ENCODE results near the gene SLC7A1. TPM values are rescaled to one million over a fixed set of nuclear protein-coding genes. Genes with fewer than 3 reads are reported as not detected.
A peak's percentile ranks its signal among the peaks of the same experiment; 100 is the strongest.

SLC7A1 gene
- total RNA-seq, 1 donor from 2014 or later, result 42.4 TPM

DNA sequence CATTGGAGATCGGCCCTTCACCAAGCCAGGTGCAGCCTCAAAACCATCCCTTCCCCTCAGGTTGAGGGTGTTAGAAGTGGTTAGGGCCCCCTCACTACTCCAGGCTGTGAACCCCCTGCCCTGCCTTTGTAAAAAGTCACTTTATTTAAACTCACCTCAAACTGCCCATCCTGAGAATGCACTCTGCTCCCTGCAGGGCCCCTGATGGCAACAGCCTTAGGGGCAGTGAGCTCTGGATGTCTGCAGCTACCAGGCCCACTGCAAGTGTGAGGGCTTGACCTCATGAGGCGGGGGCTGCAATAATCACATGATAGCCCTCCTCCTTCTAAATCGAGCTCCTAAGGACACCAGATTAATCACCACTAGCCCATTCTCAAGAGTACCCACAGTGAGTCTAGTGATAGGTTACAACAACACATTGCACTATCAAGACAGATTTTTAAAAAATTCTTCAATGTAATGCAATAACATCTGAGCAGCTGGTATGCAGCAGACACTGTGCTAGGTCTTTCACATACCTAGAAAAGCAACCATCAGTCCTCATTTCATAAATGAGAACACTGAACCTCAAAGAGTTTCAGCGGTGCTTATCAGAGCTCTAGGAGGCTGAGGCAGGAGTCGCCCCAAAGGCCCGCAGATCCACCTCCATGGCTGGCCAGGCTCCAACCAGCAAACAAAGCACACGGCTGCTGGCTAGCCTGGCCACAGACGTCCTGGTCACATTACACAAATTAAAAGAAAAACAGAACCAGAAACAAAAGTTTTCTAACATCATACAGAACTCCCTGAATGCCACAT lies 26.0 kb downstream of the SLC7A1 start:
- DNase-seq (ENCODE audit: low read depth) (no peak), FAIRE-seq (no peak)
- no peak overlapping the region for H3K4me3 ChIP-seq (ENCODE audit: low read depth, low read length)
- no peaks in the 10 kb centered on the region for H3K27me3 ChIP-seq (ENCODE audit: control insufficient read depth, insufficient read depth, low read length)
- TF ChIP-seq, protein P1, sequence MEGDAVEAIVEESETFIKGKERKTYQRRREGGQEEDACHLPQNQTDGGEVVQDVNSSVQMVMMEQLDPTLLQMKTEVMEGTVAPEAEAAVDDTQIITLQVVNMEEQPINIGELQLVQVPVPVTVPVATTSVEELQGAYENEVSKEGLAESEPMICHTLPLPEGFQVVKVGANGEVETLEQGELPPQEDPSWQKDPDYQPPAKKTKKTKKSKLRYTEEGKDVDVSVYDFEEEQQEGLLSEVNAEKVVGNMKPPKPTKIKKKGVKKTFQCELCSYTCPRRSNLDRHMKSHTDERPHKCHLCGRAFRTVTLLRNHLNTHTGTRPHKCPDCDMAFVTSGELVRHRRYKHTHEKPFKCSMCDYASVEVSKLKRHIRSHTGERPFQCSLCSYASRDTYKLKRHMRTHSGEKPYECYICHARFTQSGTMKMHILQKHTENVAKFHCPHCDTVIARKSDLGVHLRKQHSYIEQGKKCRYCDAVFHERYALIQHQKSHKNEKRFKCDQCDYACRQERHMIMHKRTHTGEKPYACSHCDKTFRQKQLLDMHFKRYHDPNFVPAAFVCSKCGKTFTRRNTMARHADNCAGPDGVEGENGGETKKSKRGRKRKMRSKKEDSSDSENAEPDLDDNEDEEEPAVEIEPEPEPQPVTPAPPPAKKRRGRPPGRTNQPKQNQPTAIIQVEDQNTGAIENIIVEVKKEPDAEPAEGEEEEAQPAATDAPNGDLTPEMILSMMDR (IDR thresholded peaks at IDR 0.05; ENCODE audit: insufficient read depth, low read length, severe bottlenecking), result no peak
- peaks cover 2% of the 10 kb centered on the region for H3K36me3 ChIP-seq (ENCODE audit: control insufficient read depth, insufficient read depth, low read length)

DNA sequence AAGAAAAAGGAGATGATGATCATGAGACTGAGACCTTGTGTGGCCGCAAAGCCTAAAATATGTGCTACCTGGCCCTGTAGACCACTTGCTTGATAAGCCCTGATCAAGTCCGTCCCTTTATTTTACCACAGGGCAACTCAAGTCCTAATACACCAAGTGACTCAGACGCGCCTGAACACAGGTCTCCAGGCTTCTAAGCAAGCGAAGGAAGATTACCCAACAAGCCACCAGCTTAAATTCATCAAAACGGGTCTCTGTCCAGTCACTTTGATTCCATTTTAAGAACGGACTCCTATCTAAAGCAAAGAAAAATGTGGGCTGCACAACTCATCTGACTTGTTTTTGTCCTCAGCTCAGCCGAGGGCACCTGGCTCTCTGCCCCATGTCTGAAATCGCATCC lies 26.8 kb downstream of the SLC7A1 start:
- FAIRE-seq, result no peak
- TF ChIP-seq, protein P1 (IDR thresholded peaks at IDR 0.05; ENCODE audit: insufficient read depth, low read length, severe bottlenecking), result no peak
- peaks cover 2% of the 10 kb centered on the region for H3K36me3 ChIP-seq (ENCODE audit: control insufficient read depth, insufficient read depth, low read length)

DNA sequence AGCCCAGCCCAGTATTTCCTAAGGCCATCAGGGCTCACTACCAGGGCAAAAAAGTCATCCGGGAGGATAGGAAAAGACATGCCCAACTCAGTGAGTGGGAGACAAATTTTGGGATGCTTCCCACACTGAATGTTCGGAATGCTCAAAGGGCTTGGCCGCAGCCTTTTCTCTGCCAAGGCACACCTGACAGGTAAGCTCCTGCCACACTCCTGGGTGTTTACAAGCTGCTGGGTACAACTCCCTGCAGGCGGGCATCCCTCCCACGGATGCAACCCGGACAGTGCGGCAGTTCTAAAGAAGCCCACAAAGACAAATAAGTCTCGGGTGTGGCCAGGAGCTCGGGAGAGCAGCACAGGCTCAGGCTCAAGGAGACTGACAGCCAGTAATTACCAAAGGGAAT lies 28.1 kb downstream of the SLC7A1 start:
- no peak overlapping the region for H3K4me3 ChIP-seq (ENCODE audit: low read depth, low read length)
- DNase-seq (ENCODE audit: low read depth), result peak; percentile 79
- TF ChIP-seq, protein P1 (IDR thresholded peaks at IDR 0.05; ENCODE audit: insufficient read depth, low read length, severe bottlenecking), result no peak
- H3K27me3 ChIP-seq (ENCODE audit: control insufficient read depth, insufficient read depth, low read length), result no peaks in the 10 kb centered on the region
- peak; percentile 62 for FAIRE-seq
- peaks cover 2% of the 10 kb centered on the region for H3K36me3 ChIP-seq (ENCODE audit: control insufficient read depth, insufficient read depth, low read length)

More for the DNA sequence above, 26.8 kb downstream of the SLC7A1 start:
- peak; percentile 50 for DNase-seq (ENCODE audit: low read depth)
- Histone ChIP-seq H3K4me3 (ENCODE audit: low read depth, low read length) (no peak overlapping the region), H3K27me3 (ENCODE audit: control insufficient read depth, insufficient read depth, low read length) (no peaks in the 10 kb centered on the region)

DNA sequence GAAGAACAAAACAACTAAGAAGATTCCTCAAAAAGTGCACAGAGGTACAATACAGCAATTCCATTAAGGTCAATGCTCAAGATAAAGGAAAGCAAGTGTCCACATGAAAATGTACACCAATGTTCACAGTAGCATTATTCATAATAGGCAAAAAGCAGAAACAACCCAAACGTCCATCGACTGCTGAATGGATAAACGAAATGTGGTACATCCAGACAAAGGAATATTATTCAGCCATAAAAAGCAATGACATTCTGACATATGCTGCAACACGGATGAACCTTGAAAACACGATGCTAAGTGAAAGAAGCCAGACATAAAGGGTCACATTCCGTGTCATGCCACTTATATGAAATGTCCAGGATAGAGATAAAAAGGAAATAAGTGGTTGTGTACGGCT lies 29.3 kb downstream of the SLC7A1 start:
- TF ChIP-seq, protein P1 (IDR thresholded peaks at IDR 0.05; ENCODE audit: insufficient read depth, low read length, severe bottlenecking), result no peak
- Histone ChIP-seq H3K36me3 (ENCODE audit: control insufficient read depth, insufficient read depth, low read length) (no peaks in the 10 kb centered on the region), H3K27me3 (ENCODE audit: control insufficient read depth, insufficient read depth, low read length) (no peaks in the 10 kb centered on the region), H3K4me3 (ENCODE audit: low read depth, low read length) (no peak overlapping the region)
- no peak for FAIRE-seq
- DNase-seq (ENCODE audit: low read depth), result no peak

DNA sequence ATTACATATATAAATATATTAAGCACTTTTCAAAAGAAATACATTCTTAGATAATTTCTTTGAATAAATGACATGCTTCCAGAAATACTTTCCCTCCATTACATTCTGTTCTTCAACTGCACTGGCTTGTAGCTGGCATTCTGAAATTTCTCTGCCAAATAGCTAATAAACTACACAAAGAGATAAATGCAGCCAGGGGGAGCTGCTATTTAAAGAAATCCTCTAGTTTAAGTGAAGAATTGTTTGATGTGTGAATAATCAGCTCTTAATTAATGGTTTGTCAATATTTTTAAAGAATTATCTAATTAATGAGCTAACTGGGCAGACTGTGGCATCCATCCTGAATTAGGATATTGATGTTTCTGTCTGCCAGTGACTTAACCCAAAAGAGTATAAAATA lies 30.7 kb downstream of the SLC7A1 start:
- DNase-seq (ENCODE audit: low read depth) (no peak), FAIRE-seq (no peak)
- TF ChIP-seq, protein P1 (IDR thresholded peaks at IDR 0.05; ENCODE audit: insufficient read depth, low read length, severe bottlenecking), result no peak

DNA sequence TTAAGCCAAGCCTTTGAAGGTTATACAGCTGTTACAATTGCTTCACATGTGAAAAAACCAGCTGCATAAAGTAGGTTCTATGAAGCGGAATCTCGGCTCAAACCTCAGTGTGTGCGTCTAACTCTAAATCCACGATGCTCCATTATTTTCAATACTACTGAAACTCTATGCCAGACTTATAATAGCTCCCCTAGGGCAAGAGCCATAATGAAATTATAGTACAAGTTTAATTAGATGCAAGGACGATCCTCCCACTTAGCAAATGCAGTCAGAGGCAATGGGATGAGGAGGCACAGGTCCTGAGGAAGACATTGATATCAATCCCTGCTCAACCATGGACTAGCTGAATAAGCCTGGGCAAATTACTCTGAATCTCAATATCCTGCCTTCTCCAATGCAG lies 31.1 kb downstream of the SLC7A1 start:
- no peak overlapping the region for H3K4me3 ChIP-seq (ENCODE audit: low read depth, low read length)
- TF ChIP-seq, protein P1 (IDR thresholded peaks at IDR 0.05; ENCODE audit: insufficient read depth, low read length, severe bottlenecking), result no peak
- FAIRE-seq, result no peak
- DNase-seq (ENCODE audit: low read depth), result no peak
- H3K36me3 ChIP-seq (ENCODE audit: control insufficient read depth, insufficient read depth, low read length), result no peaks in the 10 kb centered on the region
- no peaks in the 10 kb centered on the region for H3K27me3 ChIP-seq (ENCODE audit: control insufficient read depth, insufficient read depth, low read length)

More for the DNA sequence above, 30.7 kb downstream of the SLC7A1 start:
- Histone ChIP-seq H3K36me3 (ENCODE audit: control insufficient read depth, insufficient read depth, low read length) (no peaks in the 10 kb centered on the region), H3K27me3 (ENCODE audit: control insufficient read depth, insufficient read depth, low read length) (no peaks in the 10 kb centered on the region), H3K4me3 (ENCODE audit: low read depth, low read length) (no peak overlapping the region)
